Trophoblast cell (in vitro differentiated cells and primary cell): ENCODE measurements around the gene OR8K3.

Experiments used
- DNase-seq, 2 donors: peaks; one replicate each; pipeline ENCODE4 v3.0.0-alpha.2; 2016
- H2AFZ ChIP-seq: 2 replicates; pipeline ENCODE4 v1.6.1; 2013; ENCODE audit warnings: low read length, moderate library complexity, mild to moderate bottlenecking; ENCODE audit not compliant: insufficient read depth, poor library complexity
- H2AK5ac ChIP-seq: 2 replicates; pipeline ENCODE4 v1.6.1; 2013; ENCODE audit warnings: mild to moderate bottlenecking, low read length
- H2BK120ac ChIP-seq: 2 replicates; pipeline ENCODE4 v1.6.1; 2013; ENCODE audit warnings: low read length, mild to moderate bottlenecking, moderate library complexity; ENCODE audit not compliant: insufficient read depth, poor library complexity
- H2BK12ac ChIP-seq: 2 replicates; pipeline ENCODE4 v1.6.1; 2013; ENCODE audit warnings: mild to moderate bottlenecking, low read length, moderate library complexity
- H2BK5ac ChIP-seq: 2 replicates; pipeline ENCODE4 v1.6.1; 2013; ENCODE audit warnings: low read length, low read depth, moderate library complexity, mild to moderate bottlenecking; ENCODE audit not compliant: poor library complexity
- H3K14ac ChIP-seq: 2 replicates; pipeline ENCODE4 v1.6.1; 2013; ENCODE audit warnings: mild to moderate bottlenecking, low read length
- H3K18ac ChIP-seq: 2 replicates; pipeline ENCODE4 v1.6.1; 2013; ENCODE audit warnings: mild to moderate bottlenecking, low read length
- H3K23ac ChIP-seq: 2 replicates; pipeline ENCODE4 v1.6.1; 2013; ENCODE audit warnings: low read length
- H3K27ac ChIP-seq: 2 replicates; pipeline ENCODE4 v1.5.1; 2013; ENCODE audit warnings: low read depth, mild to moderate bottlenecking, inconsistent platforms, low read length, moderate library complexity
- H3K27me3 ChIP-seq: 2 replicates; pipeline ENCODE4 v1.6.1; 2013; ENCODE audit warnings: inconsistent platforms, mild to moderate bottlenecking, low read length, moderate library complexity; ENCODE audit not compliant: insufficient read depth
- H3K36me3 ChIP-seq, 2 experiments: 1 replicate in 1 of 2; 2 replicates in 1 of 2; pipeline ENCODE4 v1.6.1; 2013; ENCODE audit warnings: low read length in 2 of 2, mild to moderate bottlenecking in 2 of 2, moderate library complexity in 1 of 2; ENCODE audit not compliant: insufficient read depth in 2 of 2, control insufficient read depth in 1 of 2
- H3K4ac ChIP-seq: 2 replicates; pipeline ENCODE4 v1.6.1; 2013; ENCODE audit warnings: low read depth, mild to moderate bottlenecking, low read length, moderate library complexity
- H3K4me1 ChIP-seq, 2 experiments: 1 replicate in 1 of 2; 2 replicates in 1 of 2; pipeline ENCODE4 v1.6.1; 2013; ENCODE audit warnings: low read length in 2 of 2, mild to moderate bottlenecking in 2 of 2, moderate library complexity in 1 of 2; ENCODE audit not compliant: insufficient read depth in 2 of 2, control insufficient read depth in 1 of 2
- H3K4me2 ChIP-seq: 2 replicates; pipeline ENCODE4 v1.6.1; 2013; ENCODE audit warnings: inconsistent platforms, mild to moderate bottlenecking, low read length, moderate library complexity
- H3K4me3 ChIP-seq: 2 replicates; pipeline ENCODE4 v1.5.1; 2013; ENCODE audit warnings: mild to moderate bottlenecking, low read depth, low read length, inconsistent platforms
- H3K79me1 ChIP-seq: one replicate; pipeline ENCODE4 v1.6.1; 2013; ENCODE audit warnings: low read length
- H3K79me2 ChIP-seq: 2 replicates; pipeline ENCODE4 v1.6.1; 2013; ENCODE audit warnings: low read length, mild to moderate bottlenecking; ENCODE audit not compliant: control insufficient read depth, insufficient read depth, poor library complexity
- H3K9ac ChIP-seq: 2 replicates; pipeline ENCODE4 v1.6.1; 2013; ENCODE audit warnings: mild to moderate bottlenecking, low read length
- H3K9me3 ChIP-seq: 2 replicates; pipeline ENCODE4 v1.6.1; 2013; ENCODE audit warnings: low read depth, mild to moderate bottlenecking, control low read depth, inconsistent platforms, low read length; ENCODE audit not compliant: insufficient read depth
- H4K12ac ChIP-seq: 2 replicates; pipeline ENCODE4 v1.6.1; 2013; ENCODE audit warnings: low read depth, mild to moderate bottlenecking, low read length, moderate library complexity
- H4K8ac ChIP-seq: 2 replicates; pipeline ENCODE4 v1.6.1; 2013; ENCODE audit warnings: low read depth, mild to moderate bottlenecking, low read length, moderate library complexity
- H4K91ac ChIP-seq: one replicate; pipeline ENCODE4 v1.6.1; 2013; ENCODE audit warnings: low read depth, mild to moderate bottlenecking, low read length, moderate library complexity
- WGBS: extraction: QIAGEN DNeasy Blood & Tissue Kit; methylation state at CpG from one replicate; pipeline ENCODE4 v1.1.7; 2013; ENCODE audit warnings: missing lambda C conversion rate; ENCODE audit not compliant: insufficient read length, insufficient coverage; ENCODE audit errors: extremely low coverage; 5-methylcytosine and 5-hydroxymethylcytosine counted together

OR8K3 gene

DNA sequence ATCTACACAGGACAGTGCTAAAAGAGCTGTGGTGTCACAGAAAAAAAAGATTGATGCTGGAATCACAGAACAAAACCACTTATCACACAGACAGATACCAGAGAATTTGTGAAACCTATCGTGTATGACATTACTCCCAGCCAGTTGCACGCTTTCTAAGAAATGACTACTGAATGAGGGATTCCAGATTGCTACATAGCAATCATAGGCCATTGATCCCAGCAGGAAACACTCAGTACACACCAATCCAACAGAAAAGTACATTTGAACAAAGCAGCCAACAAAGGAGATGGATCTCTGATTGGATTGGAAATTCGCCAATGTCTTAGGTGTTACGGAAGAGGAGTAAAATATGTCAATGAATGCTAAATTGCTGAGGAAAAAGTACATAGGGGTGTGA, 18.0 kb upstream of the OR8K3 start:
- no CpG with 5 or more reads among the region's 4 CpGs for WGBS
- Histone ChIP-seq H3K9ac (no peak overlapping the region), H3K4ac (no peak overlapping the region), H3K79me2 (no peaks in the 10 kb centered on the region), H2AK5ac (no peak overlapping the region), H3K4me2 (no peak overlapping the region), H3K27ac (no peak overlapping the region), H2BK12ac (no peak overlapping the region), H2BK120ac (no peak overlapping the region), H3K9me3 (no peaks in the 10 kb centered on the region), H3K36me3 (no peaks in the 10 kb centered on the region), H3K14ac (no peak overlapping the region), H4K91ac (no peak overlapping the region), H3K18ac (no peak overlapping the region), H3K4me3 (no peak overlapping the region), H2AFZ (no peak overlapping the region), H2BK5ac (no peak overlapping the region), H4K12ac (no peak overlapping the region), H3K23ac (no peak overlapping the region), H3K79me1 (no peaks in the 10 kb centered on the region), H4K8ac (no peak overlapping the region), H3K4me1 (no peaks in the 10 kb centered on the region), H3K27me3 (no peaks in the 10 kb centered on the region)
- DNase-seq, result no peak

DNA sequence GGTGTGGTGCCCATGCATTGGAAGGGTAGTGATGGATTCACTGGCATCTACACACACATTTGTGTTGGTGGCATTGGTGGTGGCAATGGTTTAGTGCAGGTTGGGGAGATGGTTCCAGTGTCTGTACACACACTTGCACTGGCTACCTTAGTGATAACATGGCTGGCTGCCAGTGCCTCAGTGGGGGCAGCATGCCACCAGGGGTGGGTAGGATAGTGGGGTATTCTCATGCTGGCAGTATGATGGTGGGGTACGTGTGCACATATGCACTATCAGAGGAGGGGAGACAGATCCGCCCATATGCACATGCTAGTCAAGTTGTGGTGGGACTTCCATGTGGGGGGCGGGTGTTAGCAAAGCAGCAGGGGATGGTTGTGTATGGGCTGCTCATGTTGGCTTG, 7.1 kb upstream of the OR8K3 start:
- Histone ChIP-seq H4K91ac (no peak overlapping the region), H3K14ac (no peak overlapping the region), H2BK120ac (no peak overlapping the region), H3K9me3 (peaks cover 6% of the 10 kb centered on the region), H3K4me2 (no peak overlapping the region), H4K8ac (no peak overlapping the region), H2BK5ac (no peak overlapping the region), H3K79me1 (no peaks in the 10 kb centered on the region), H2BK12ac (no peak overlapping the region), H2AFZ (no peak overlapping the region), H3K23ac (no peak overlapping the region), H3K36me3 (no peaks in the 10 kb centered on the region), H3K4ac (no peak overlapping the region), H3K9ac (peak overlapping the region; percentile 33), H3K79me2 (no peaks in the 10 kb centered on the region), H3K18ac (no peak overlapping the region), H4K12ac (no peak overlapping the region), H3K4me1 (no peaks in the 10 kb centered on the region), H3K27ac (no peak overlapping the region), H3K4me3 (peak overlapping the region; percentile 49), H2AK5ac (no peak overlapping the region), H3K27me3 (no peaks in the 10 kb centered on the region)
- no peak for DNase-seq
- WGBS, result no CpG with 5 or more reads among the region's 3 CpGs

DNA sequence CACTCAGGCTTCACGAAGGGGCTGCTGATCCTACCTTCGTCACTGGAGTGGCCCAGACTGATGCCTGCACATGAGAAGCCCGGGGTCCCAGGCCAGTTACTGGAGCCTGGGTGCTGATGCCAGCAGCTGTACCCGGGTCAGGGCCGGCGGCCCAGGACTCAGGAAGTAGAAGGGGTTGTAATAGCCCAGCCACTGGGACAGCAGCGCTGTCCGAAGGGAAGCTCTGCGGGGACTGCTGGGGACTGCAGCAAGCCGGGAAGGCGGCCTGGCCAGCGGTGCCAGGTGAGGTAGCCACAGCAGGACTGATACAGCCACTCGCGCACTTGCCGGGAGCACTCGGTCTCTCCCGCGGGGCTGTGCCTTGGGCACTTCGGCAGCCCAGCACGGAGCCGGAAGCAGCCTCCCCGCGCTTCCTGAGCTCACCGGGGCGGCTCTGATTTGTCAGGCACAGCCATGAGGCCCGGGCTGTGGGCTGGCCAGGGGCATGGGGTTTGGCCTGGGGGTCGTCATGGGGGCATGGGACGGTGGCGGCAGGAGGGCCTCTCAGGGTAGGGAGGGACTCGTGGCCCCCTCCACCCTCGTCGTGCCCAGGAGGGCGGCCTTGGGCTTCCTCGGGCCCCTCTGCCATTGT, 17.0 kb downstream of the OR8K3 start:
- no peak overlapping the region for H3K4ac ChIP-seq
- no peak overlapping the region for H3K14ac ChIP-seq
- H3K36me3 ChIP-seq, result no peaks in the 10 kb centered on the region
- no peak overlapping the region for H3K4me2 ChIP-seq
- no peak overlapping the region for H3K4me3 ChIP-seq
- no peak overlapping the region for H2BK5ac ChIP-seq
- H3K4me1 ChIP-seq, result no peaks in the 10 kb centered on the region
- H2BK120ac ChIP-seq, result no peak overlapping the region
- H2AFZ ChIP-seq, result no peak overlapping the region
- no peaks in the 10 kb centered on the region for H3K27me3 ChIP-seq
- no peaks in the 10 kb centered on the region for H3K79me2 ChIP-seq
- no peak overlapping the region for H3K18ac ChIP-seq
- no peak for DNase-seq
- H3K9ac ChIP-seq, result no peak overlapping the region
- no peaks in the 10 kb centered on the region for H3K9me3 ChIP-seq
- no peak overlapping the region for H3K23ac ChIP-seq
- H2AK5ac ChIP-seq, result no peak overlapping the region
- H3K27ac ChIP-seq, result no peak overlapping the region
- H3K79me1 ChIP-seq, result no peaks in the 10 kb centered on the region
- no peak overlapping the region for H2BK12ac ChIP-seq
- WGBS, result no CpG with 5 or more reads among the region's 34 CpGs
- no peak overlapping the region for H4K12ac ChIP-seq
- no peak overlapping the region for H4K8ac ChIP-seq
- H4K91ac ChIP-seq, result no peak overlapping the region

DNA sequence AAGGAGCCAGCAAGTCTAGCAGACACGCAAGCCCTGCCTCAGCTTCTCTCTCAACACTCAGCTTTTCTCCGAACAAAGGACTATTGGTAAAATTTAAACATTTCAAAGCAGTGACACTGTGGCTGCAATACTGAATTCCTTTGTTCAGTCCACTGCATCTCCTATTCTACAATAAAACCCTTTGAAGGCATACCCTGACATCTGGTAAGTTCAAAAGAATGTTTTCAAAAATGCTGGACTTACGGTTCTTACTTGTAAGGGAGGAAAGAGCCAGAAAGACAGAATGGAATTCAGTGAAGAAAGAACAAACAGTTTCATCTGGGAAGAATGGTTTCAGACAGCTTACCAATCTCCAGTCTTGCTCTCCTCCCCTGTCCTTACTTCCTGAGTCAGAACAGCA, 18.2 kb downstream of the OR8K3 start:
- Histone ChIP-seq H4K91ac (no peak overlapping the region), H3K4me1 (no peaks in the 10 kb centered on the region), H2AK5ac (no peak overlapping the region), H3K4ac (no peak overlapping the region), H3K14ac (no peak overlapping the region), H4K8ac (no peak overlapping the region), H3K9me3 (no peaks in the 10 kb centered on the region), H3K4me3 (no peak overlapping the region), H3K79me1 (no peaks in the 10 kb centered on the region), H3K27me3 (no peaks in the 10 kb centered on the region), H3K9ac (no peak overlapping the region), H3K36me3 (no peaks in the 10 kb centered on the region), H4K12ac (no peak overlapping the region), H2AFZ (no peak overlapping the region), H3K27ac (no peak overlapping the region), H3K79me2 (no peaks in the 10 kb centered on the region), H3K18ac (no peak overlapping the region), H2BK5ac (no peak overlapping the region), H3K4me2 (no peak overlapping the region), H3K23ac (no peak overlapping the region), H2BK12ac (no peak overlapping the region), H2BK120ac (no peak overlapping the region)
- WGBS, result no CpG with 5 or more reads among the region's 3 CpGs
- DNase-seq, result peak in 1 of 2 donors; percentile 3
